Thoracic aorta (tissue), 2 donors: ENCODE measurements around the gene STK32B. TPM values are rescaled to one million over a fixed set of nuclear protein-coding genes. Genes with fewer than 3 reads are reported as not detected.

Experiments
- ATAC-seq: fragments of 150-250 bp; one replicate; pipeline ENCODE4 v1.8.0; 2017; ENCODE audit warnings: low read depth; ENCODE audit not compliant: insufficient number of reproducible peaks, low FRiP score
- DNase-seq: peaks from one replicate; pipeline ENCODE4 v3.0.0-alpha.2; 2020; ENCODE audit warnings: low spot score
- H3K27ac ChIP-seq, 2 donors: fragments of 200-600 bp; sonication (generic); 1 replicate in 1 of 2; 2 replicates in 1 of 2; pipeline ENCODE4 v1.5.1; 2016; ENCODE audit warnings: mild to moderate bottlenecking in 2 of 2, moderate library complexity in 2 of 2
- H3K27me3 ChIP-seq: fragments of 200-600 bp; sonication (generic); replicated peaks from 2 replicates; pipeline ENCODE4 v1.6.0; 2016; ENCODE audit warnings: mild to moderate bottlenecking; ENCODE audit not compliant: insufficient read depth
- H3K36me3 ChIP-seq: fragments of 200-600 bp; sonication (generic); one replicate; pipeline ENCODE4 v1.5.1; 2016
- H3K4me1 ChIP-seq, 2 donors: fragments of 200-600 bp; sonication (generic); 1 replicate in 1 of 2; 2 replicates in 1 of 2; pipeline versions ENCODE4 v1.5.1 to v1.6.0; 2016; ENCODE audit warnings: low read depth in 2 of 2, mild to moderate bottlenecking in 1 of 2; ENCODE audit not compliant: control insufficient read depth in 1 of 2
- H3K4me3 ChIP-seq: fragments of 200-600 bp; sonication (generic); 2 replicates; pipeline ENCODE4 v1.5.1; 2016; ENCODE audit warnings: mild to moderate bottlenecking
- H3K9me3 ChIP-seq: fragments of 200-600 bp; sonication (generic); 2 replicates; pipeline ENCODE4 v1.5.1; 2016
- total RNA-seq, 2 donors: library from RNA; depleted of rRNA; stranded (reverse); fragments of >200 nt; gene quantifications; one replicate each; pipeline versions ENCODE4 v1.1.0 to v1.2.3, GENCODE V29; 2016
- TF ChIP-seq, protein P1 (sequence below): fragments of 200-600 bp; sonication (generic); IDR thresholded peaks from one replicate; pipeline ENCODE4 v1.5.1; 2019; ENCODE audit warnings: antibody characterized with exemption

STK32B gene
- total RNA-seq, 2 donors from 2014 or later = 4.5 to 7.0 TPM

DNA sequence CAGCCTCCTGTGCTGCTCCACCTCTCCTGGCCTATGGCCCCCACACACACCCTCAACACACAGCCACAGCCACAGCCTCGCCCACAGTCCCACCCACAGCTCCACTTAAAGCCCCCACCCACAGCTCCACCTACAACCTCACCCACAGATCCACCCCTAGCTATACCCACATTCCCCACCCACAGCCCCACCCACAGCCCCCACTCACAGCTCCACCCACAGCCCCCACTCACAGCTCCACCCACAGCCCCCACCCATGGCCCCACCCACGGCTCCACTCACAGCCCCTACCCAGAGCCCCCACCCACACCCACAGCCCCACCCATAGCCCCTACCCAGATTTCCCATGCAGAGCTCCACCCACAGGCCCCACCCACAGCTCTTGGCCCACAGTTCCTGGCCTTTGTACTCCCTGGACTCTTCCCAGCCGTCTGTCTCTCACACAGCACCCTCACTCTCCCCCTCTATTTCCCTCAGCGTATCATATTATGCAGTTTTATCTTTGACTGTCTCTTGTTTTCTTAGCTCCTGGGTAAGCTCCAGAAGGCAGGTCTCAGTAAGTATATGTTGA, 334.5 kb downstream of the STK32B start:
- Histone ChIP-seq H3K4me3 (no peak overlapping the region), H3K9me3 (no peaks in the 10 kb centered on the region), H3K4me1 (no peaks in the 10 kb centered on the region), H3K27me3 (no peaks in the 10 kb centered on the region), H3K27ac (no peak overlapping the region), H3K36me3 (no peaks in the 10 kb centered on the region)
- no peak for DNase-seq
- ATAC-seq = no peak
- TF ChIP-seq, protein P1, sequence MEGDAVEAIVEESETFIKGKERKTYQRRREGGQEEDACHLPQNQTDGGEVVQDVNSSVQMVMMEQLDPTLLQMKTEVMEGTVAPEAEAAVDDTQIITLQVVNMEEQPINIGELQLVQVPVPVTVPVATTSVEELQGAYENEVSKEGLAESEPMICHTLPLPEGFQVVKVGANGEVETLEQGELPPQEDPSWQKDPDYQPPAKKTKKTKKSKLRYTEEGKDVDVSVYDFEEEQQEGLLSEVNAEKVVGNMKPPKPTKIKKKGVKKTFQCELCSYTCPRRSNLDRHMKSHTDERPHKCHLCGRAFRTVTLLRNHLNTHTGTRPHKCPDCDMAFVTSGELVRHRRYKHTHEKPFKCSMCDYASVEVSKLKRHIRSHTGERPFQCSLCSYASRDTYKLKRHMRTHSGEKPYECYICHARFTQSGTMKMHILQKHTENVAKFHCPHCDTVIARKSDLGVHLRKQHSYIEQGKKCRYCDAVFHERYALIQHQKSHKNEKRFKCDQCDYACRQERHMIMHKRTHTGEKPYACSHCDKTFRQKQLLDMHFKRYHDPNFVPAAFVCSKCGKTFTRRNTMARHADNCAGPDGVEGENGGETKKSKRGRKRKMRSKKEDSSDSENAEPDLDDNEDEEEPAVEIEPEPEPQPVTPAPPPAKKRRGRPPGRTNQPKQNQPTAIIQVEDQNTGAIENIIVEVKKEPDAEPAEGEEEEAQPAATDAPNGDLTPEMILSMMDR = no peak

DNA sequence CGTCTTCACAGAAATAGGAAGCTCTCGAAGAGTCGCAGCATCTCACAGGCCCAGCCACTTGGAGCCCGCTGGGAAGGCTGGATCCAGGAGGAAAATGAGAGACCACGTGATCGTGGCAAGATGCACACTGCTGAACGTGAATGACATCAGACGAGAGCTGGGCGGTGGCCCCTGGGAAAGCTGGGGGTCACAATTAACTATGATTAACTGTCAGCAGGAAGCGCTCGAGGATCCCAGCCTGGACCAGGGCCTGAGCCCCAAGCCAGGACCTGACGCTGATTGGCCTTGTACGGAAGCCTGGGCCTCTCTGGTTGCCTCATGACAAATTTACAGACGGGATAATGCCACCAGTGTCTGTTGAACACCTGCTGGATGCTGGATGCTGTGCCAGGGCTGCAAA, 335.6 kb downstream of the STK32B start:
- no peak overlapping the region for H3K27ac ChIP-seq
- no peaks in the 10 kb centered on the region for H3K4me1 ChIP-seq
- DNase-seq (no peak), ATAC-seq (no peak)
- TF ChIP-seq, protein P1 = no peak
- H3K36me3 ChIP-seq = no peaks in the 10 kb centered on the region
- H3K4me3 ChIP-seq = no peak overlapping the region
- H3K27me3 ChIP-seq = no peaks in the 10 kb centered on the region
- no peaks in the 10 kb centered on the region for H3K9me3 ChIP-seq

DNA sequence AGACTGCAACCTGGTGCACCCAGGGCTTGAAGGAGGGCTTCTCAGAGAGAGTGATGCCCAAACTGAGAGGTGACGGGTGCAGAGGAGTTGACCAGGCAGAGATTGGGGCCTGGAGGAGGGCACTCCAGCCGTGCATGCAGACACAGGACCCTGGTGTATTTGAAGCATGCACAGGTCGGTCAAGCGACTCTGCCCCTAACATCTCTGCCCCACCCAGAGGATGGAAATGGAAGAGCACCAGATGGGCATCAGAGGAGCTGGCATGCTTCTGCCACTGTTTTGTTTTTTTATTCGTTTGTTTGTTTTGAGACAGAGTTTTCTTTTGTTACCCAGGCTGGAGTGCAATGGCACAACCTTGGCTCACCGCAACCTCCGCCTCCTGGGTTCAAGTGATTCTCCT, 336.2 kb downstream of the STK32B start:
- H3K9me3 ChIP-seq = no peaks in the 10 kb centered on the region
- no peaks in the 10 kb centered on the region for H3K27me3 ChIP-seq
- H3K4me1 ChIP-seq = no peaks in the 10 kb centered on the region
- DNase-seq (no peak), ATAC-seq (no peak)
- H3K4me3 ChIP-seq = no peak overlapping the region
- no peaks in the 10 kb centered on the region for H3K36me3 ChIP-seq
- TF ChIP-seq, protein P1 = no peak
- no peak overlapping the region for H3K27ac ChIP-seq

DNA sequence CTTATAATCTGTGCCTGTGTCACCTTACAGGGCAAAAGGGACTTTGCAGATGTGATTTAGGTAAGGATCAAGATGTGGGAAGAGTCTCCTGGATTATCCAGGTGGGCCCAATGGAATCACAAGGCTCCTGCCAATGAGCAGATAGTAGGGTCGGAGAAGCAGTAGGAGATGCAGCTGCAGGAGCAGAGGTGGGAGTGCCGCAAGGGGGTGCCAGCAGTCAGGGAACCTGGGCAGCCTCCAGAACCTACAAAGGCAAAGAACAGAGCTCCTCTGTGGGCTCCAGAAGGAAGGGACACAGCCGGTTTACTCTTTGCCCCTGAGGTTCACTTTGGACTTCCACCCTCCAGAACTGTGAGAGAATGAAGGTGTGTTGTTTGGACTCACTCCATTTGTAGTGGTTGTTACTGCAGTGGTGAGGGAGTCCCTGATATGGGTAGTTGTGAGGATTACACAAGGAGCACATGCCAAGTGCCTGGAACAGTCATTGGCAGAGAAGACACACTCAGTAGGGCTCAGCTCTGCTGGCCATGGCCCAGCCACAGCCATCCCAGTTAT, 338.6 kb downstream of the STK32B start:
- no peak for ATAC-seq
- TF ChIP-seq, protein P1 = no peak
- Histone ChIP-seq H3K9me3 (no peaks in the 10 kb centered on the region), H3K36me3 (no peaks in the 10 kb centered on the region), H3K4me1 (no peaks in the 10 kb centered on the region), H3K4me3 (no peak overlapping the region), H3K27me3 (no peaks in the 10 kb centered on the region), H3K27ac (no peak overlapping the region)
- DNase-seq = no peak

DNA sequence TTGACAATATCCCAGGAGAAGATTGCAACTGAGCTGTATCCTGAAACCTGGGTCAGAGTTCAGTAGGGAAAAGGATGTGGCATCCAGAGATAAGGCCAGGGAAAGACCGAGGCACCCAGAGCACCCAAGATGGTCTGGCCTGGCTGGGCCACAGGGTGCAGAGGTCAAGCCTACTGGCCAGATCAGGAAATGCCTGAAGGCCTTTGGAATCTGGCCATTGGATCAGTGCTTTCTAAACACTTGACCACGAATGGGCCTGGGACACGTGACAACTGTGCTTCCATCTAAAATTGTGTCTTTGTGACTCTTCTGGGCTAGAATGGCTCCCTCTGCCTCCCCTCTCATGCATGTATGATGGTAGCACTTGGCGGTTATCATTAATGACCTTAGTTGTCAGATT, 340.2 kb downstream of the STK32B start:
- DNase-seq = no peak
- no peak for ATAC-seq
- Histone ChIP-seq H3K36me3 (no peaks in the 10 kb centered on the region), H3K27ac (no peak overlapping the region), H3K4me1 (no peaks in the 10 kb centered on the region), H3K27me3 (no peaks in the 10 kb centered on the region), H3K9me3 (no peaks in the 10 kb centered on the region), H3K4me3 (no peak overlapping the region)
- TF ChIP-seq, protein P1 = no peak
